Ishikawa (cell line): Measurements from ENCODE around the gene UAP1L1.

Experiments used
- CEBPB ChIP-seq: IDR thresholded peaks from 2 replicates; pipeline ENCODE4 v1.6.1; 2012
- CREB1 ChIP-seq: IDR thresholded peaks from 2 replicates; pipeline ENCODE4 v1.6.1; 2012; ENCODE audit warnings: low read depth
- EGR1 ChIP-seq: IDR thresholded peaks from 2 replicates; pipeline ENCODE4 v1.6.1; 2012
- EP300 ChIP-seq: IDR thresholded peaks from 2 replicates; pipeline ENCODE4 v1.6.1; 2012; ENCODE audit warnings: borderline replicate concordance
- FOXM1 ChIP-seq: IDR thresholded peaks from 2 replicates; pipeline ENCODE4 v1.6.1; 2012; ENCODE audit warnings: low read depth, borderline replicate concordance
- NFIC ChIP-seq: IDR thresholded peaks from 2 replicates; pipeline ENCODE4 v1.6.1; 2012
- TAF1 ChIP-seq: IDR thresholded peaks from 2 replicates; pipeline ENCODE4 v1.6.1; 2012; ENCODE audit warnings: low read depth, mild to moderate bottlenecking
- TCF12 ChIP-seq: IDR thresholded peaks from 2 replicates; pipeline ENCODE4 v1.6.1; 2012; ENCODE audit warnings: low read depth
- TEAD4 ChIP-seq: IDR thresholded peaks from 2 replicates; pipeline ENCODE4 v1.6.1; 2012
- YY1 ChIP-seq: IDR thresholded peaks from 2 replicates; pipeline ENCODE4 v1.6.1; 2012; ENCODE audit warnings: low read depth
- TF ChIP-seq, protein P1 (sequence below): IDR thresholded peaks from 2 replicates; pipeline ENCODE4 v1.6.1; 2012
- TF ChIP-seq, protein P2 (sequence below): IDR thresholded peaks from 2 replicates; pipeline ENCODE4 v1.6.1; 2012

- no peak for TF ChIP-seq TAF1
- no peak for TF ChIP-seq TCF12
- no peak for TF ChIP-seq CEBPB
- TF ChIP-seq EGR1: no peak
- TF ChIP-seq, protein P1, sequence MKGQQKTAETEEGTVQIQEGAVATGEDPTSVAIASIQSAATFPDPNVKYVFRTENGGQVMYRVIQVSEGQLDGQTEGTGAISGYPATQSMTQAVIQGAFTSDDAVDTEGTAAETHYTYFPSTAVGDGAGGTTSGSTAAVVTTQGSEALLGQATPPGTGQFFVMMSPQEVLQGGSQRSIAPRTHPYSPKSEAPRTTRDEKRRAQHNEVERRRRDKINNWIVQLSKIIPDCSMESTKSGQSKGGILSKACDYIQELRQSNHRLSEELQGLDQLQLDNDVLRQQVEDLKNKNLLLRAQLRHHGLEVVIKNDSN: no peak
- TF ChIP-seq, protein P2, sequence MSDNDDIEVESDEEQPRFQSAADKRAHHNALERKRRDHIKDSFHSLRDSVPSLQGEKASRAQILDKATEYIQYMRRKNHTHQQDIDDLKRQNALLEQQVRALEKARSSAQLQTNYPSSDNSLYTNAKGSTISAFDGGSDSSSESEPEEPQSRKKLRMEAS: no peak
- no peak for TF ChIP-seq TEAD4
- no peak for TF ChIP-seq YY1
- no peak for TF ChIP-seq NFIC
- no peak for TF ChIP-seq FOXM1
- TF ChIP-seq CREB1: no peak
- TF ChIP-seq EP300: no peak
Measured at GRCh38 chr9:137067860-137068538, 9.3 kb upstream of the UAP1L1 start.
